AG08396 (cell line): Measurements from ENCODE around the gene GAS6.

Experiments used
- DNase-seq: peaks from one replicate; pipeline ENCODE4 v3.0.0; 2012; ENCODE audit warnings: low spot score, mixed read lengths

Gene GAS6

DNA sequence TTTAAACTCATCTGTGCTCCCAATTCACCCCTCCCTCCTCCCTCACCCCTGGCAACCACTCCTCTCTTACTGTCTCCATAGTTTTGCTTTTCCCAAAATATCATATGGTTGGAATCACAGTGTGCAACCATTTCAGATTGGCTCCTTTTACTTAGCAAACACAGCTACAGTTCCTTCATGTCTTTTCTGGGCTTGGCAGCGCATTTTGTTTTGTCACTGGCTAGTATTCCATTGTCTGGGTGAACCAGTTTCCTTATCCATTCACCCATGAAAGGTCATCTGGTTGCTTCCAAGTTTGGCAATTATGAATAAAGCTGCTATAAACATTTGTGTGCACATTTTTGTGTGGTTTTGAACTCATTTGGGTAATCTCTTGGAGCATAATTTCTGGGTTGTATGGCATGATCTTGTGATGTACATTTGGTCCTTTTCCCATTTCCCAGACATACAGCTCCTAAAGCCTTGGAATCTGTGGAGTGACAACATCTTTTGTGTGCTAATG is 23.9 kb upstream of the GAS6 start:
- DNase-seq: no peak

DNA sequence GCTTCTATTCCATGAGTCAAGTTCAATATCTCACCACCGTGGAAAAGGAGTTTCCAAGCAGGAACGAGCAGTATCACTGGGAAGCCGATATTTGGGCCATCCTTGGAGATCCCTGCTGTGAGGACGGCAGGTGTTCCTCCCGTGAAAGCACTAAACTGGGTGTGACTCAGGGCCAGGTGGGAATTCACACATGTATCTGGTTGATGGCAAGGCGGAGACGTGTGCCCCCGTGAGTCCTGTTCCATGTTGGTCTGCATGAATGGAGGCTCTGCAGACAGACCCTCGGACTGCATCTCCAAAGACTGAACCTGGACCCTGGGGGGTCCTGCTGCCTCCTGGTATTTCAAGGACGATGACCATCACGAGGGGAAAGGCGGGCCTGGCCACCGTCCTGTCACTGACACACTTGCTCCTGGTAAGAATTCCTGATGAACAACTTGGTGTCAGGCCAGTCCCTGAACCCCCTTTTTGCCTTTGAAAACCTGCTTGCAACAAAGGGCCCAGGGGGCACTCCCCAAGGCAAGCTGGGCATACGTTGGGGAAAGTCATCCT is 22.8 kb upstream of the GAS6 start:
- no peak for DNase-seq

GRCh38 chr13:113884821-113885220 is 20.9 kb upstream of the GAS6 start:
- DNase-seq: no peak

- no peak for DNase-seq
These were observed 20.3 kb upstream of the GAS6 start for GRCh38 chr13:113883921-113884804.

DNA sequence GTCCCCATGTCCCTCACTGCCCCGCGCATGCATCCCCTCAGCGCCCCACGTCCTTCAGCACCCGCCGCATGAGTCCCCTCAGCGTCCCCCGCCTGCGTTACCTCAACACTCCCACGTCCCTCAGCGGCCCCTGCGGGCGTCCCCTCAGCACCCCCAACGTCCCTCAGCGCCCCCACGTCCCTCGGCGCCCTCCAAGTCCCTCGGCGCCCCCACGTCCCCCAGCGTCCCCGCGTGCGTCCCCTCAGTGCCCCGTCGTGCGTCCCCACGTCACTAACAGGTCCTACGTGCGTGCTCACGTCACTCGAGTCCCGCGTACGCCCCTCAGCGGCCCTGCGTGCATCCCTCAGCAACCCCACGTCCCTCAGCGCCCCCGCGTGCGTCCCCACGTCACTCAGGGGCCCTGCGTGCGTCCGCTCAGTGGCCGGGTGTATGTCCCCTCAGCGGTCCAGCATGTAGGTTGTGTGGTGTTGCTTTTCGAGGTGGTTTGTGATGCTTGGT is 19.5 kb upstream of the GAS6 start:
- no peak for DNase-seq

- no peak for DNase-seq
These were observed 18.8 kb upstream of the GAS6 start for GRCh38 chr13:113882716-113883115.

DNA sequence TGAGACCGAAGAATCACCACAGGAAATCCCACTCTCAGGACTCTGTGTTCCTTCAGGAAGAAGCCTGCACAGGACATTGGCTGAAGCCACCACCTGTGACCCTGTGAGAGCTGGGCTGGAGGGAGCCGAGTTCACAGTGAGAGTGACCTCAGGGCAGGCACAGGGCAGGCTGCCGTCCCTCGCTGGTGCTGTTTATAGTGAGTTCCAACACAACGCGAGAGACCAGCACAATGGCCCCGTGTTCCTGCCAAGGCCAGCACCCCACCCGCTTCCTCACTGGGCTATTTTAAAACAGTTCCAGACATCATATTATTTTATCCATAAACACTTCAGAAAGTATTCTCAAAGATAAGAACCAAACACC is 18.4 kb upstream of the GAS6 start:
- DNase-seq: no peak

GRCh38 chr13:113881614-113882266 is 17.9 kb upstream of the GAS6 start:
- no peak for DNase-seq

GRCh38 chr13:113880651-113881611 is 17.1 kb upstream of the GAS6 start:
- no peak for DNase-seq

GRCh38 chr13:113879494-113880360 is 15.9 kb upstream of the GAS6 start:
- no peak for DNase-seq

DNA sequence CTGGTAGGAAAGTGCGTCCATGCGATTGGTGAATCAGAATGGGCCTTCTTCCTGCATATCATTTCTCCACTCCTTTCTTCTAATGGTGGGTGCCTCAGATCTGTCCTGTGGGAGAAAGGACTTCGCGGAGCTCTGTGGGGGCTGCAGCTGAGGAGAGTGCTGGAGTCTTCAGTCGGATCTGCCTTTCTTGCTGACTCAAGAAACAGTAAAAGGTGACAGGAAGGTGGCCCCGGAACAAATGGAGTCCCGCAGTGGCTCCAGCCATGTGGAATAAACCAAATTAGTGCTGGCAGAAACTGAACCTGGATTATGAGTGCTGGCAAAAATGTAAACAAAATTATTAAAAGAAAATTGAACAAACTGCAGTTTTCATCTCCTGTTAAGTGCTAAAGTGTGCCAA is 15.1 kb upstream of the GAS6 start:
- no peak for DNase-seq

DNA sequence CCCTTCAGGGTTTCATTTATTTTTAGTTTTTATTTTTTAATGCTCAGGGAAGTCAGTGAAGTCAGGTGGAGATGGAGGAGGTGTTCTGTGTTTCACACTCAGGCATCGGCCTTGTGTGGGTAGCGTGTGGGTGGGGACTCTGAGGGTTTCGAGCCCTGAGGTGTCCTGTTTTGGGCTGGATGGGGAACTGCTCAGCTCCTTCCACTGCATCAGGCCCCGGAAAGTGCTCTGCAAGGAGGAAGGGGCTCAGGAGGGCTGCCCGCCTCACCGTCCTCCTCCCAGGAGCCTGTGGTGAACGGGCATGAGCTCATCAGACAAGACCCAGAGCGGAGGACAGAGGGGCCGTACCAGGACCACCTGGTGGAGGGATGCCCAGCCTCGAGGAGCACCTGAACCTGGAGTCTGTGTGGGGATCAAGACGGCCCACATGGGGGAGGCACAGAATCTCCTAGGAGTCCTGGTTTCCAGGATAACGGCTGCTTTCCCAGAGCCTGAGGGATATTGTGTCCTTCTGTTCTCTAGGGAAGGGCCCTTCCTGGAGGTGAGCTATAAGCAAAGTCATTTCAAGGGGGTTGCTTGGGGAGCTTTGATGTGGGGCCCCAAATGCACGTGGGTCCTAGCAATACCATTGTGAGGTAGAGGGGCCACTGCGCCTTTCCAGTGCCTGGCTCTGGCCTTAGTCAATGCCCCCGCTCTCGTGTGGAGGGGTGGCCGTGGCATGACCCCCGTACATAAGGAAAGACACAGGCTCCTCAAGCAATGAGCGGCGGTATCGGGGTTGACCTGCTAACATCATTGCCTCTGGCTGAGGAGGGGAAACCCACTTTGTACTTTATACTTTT is 13.5 kb upstream of the GAS6 start:
- DNase-seq: no peak

DNA sequence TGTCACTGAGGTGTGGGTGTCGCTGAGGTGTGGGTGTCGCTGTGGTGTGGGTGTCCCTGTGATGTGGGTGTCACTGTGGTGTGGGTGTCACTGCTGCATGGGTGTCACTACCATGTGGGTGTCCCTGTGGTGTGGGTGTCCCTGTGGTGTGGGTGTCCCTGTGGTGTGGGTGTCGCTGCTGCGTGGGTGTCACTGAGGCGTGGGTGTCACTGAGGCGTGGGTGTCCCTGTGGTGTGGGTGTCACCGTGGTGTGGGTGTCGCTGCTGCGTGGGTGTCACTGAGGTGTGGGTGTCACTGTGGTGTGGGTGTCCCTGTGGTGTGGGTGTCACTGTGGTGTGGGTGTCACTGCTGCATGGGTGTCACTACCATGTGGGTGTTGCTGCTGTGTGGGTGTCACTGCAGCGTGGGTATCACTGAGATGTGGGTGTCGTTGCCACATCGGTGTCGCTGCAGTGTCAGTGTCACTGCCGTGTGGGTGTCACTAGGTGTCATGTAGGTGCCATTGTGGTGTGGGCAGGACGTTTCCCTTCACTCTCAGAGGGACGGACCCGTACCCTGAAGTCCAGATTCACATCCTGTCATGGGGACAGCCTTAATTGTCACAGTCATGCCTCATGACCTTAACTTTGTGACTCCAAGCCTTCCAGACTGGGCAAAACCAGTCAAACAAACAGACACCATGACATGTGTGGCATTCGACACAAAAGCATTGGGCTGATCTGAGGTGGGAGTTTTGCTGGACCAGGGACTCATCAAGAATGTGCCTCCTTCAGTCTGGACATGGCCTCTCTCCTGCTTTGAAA is 12.7 kb upstream of the GAS6 start:
- DNase-seq: no peak

GRCh38 chr13:113875837-113876281 is 12.0 kb upstream of the GAS6 start:
- no peak for DNase-seq

GRCh38 chr13:113875429-113875815 is 11.5 kb upstream of the GAS6 start:
- DNase-seq: no peak

DNA sequence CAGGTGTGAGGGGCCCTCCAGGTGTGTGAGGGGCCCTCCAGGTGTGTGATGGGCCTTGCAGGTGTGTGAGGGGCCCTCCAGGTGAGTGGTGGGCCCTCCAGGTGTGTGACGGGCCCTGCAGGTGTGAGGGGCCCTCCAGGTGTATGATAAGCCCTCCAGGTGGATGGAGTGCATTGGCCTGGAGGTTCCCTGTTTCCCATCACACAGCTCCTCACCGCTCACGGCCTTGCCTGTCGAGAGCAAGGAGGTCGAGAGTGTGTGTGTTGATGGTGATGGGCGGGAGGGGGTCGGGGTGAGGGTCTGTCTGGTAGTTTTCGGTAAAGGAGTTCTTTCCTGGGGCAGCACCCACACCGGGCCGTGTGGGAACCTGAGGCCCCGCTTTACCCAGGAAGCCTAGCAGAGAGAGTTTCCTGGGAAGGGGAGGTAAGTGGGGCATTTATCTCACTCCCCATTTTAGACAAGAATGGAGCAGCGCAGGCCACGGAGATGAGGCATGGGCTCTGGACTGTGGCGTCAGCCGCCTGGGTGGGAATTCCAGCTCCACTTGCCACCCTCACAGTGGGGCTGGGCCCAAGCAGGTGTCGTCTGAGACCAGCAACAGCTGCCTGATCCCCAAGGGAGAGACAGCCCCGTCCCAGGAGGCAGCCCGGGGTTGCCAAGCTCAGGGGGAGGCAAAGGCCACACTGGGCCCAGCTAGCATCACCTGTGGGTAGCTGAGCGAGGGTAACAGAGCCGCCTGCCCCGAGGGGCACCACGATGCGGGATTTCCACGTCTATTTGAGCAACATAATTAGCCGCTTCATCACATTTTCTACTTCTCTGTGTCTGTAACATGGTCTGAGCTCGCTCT is 10.9 kb upstream of the GAS6 start:
- DNase-seq: no peak

DNA sequence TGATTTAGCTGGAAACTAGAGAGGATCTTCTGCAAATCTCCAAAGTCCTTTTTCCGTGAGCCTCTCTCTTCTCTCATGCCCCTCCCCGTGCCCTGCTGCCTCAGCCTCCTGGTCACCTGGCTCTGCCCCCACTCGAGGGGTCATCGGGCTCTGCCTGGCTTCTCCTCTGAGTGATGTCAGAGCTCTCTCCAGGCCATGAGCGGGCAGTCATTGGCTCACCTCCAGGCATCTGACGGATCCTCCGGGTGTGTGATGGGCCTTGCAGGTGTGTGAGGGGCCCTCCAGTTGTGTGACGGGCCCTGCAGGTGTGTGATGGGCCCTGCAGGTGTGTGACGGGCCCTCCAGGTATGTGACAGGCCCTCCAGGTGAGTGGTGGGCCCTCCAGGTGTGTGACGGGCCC is 10.3 kb upstream of the GAS6 start:
- no peak for DNase-seq

GRCh38 chr13:113869263-113869662 is 5.4 kb upstream of the GAS6 start:
- DNase-seq: no peak
